DOHH2 (cell line): ENCODE data around the gene TANC2.

Experiments
- CTCF ChIP-seq: fragments of 200-600 bp; sonication (generic); IDR thresholded peaks from one replicate; pipeline ENCODE4 v1.5.1; 2014; ENCODE audit warnings: antibody characterized with exemption, mild to moderate bottlenecking, low read depth, low read length; ENCODE audit not compliant: poor library complexity, severe bottlenecking
- EZH2phosphoT487 ChIP-seq: fragments of 200-600 bp; sonication (generic); IDR thresholded peaks from 2 replicates; pipeline ENCODE4 v1.6.1; 2017; ENCODE audit warnings: borderline replicate concordance, mild to moderate bottlenecking, antibody characterized with exemption, low read length, moderate library complexity, mixed read lengths

- no peak for TF ChIP-seq CTCF
- no peak for TF ChIP-seq EZH2phosphoT487
Measured at GRCh38 chr17:62963296-62963695, 2.7 kb upstream of the TANC2 start.
